GM21528 (cell line): ENCODE measurements around the gene BEGAIN.

Experiments used
- ATAC-seq: cut with Tn5 transposase; IDR thresholded peaks from one replicate; pipeline ENCODE4 v1.9.1; 2021; ENCODE audit warnings: mild to moderate bottlenecking, moderate library complexity; ENCODE audit not compliant: unreplicated experiment, low FRiP score

Gene BEGAIN

GRCh38 chr14:100616854-100617409 lies 29.7 kb upstream of the BEGAIN start:
- ATAC-seq = no peak

GRCh38 chr14:100615736-100616695 lies 28.8 kb upstream of the BEGAIN start:
- ATAC-seq = no peak

- ATAC-seq = no peak
Measured at GRCh38 chr14:100614803-100615202, 27.6 kb upstream of the BEGAIN start.

GRCh38 chr14:100612986-100613385 lies 25.8 kb upstream of the BEGAIN start:
- no peak for ATAC-seq

- ATAC-seq = no peak
Measured at GRCh38 chr14:100611811-100612480, 24.7 kb upstream of the BEGAIN start.

- ATAC-seq = no peak
Measured at GRCh38 chr14:100610511-100611217, 23.4 kb upstream of the BEGAIN start.

- no peak for ATAC-seq
Measured at GRCh38 chr14:100609941-100610391, 22.7 kb upstream of the BEGAIN start.

- ATAC-seq = no peak
Measured at GRCh38 chr14:100609331-100609870, 22.2 kb upstream of the BEGAIN start.

GRCh38 chr14:100608586-100609330 lies 21.5 kb upstream of the BEGAIN start:
- no peak for ATAC-seq

- no peak for ATAC-seq
Measured at GRCh38 chr14:100608064-100608463, 20.8 kb upstream of the BEGAIN start.

- no peak for ATAC-seq
Measured at GRCh38 chr14:100607611-100607956, 20.4 kb upstream of the BEGAIN start.

- no peak for ATAC-seq
Measured at GRCh38 chr14:100606687-100607610, 19.7 kb upstream of the BEGAIN start.

- ATAC-seq = no peak
Measured at GRCh38 chr14:100605706-100606686, 18.8 kb upstream of the BEGAIN start.

- no peak for ATAC-seq
Measured at GRCh38 chr14:100605230-100605629, 18.0 kb upstream of the BEGAIN start.

- no peak for ATAC-seq
Measured at GRCh38 chr14:100604709-100605108, 17.5 kb upstream of the BEGAIN start.

- no peak for ATAC-seq
Measured at GRCh38 chr14:100604121-100604501, 16.9 kb upstream of the BEGAIN start.

- no peak for ATAC-seq
Measured at GRCh38 chr14:100603341-100604120, 16.3 kb upstream of the BEGAIN start.
